Activated B cell treated with CpG ODN at 0.5 μM for 24 hours (primary cell): Measurements from ENCODE around the gene CABP7. TPM values are rescaled to one million over a fixed set of nuclear protein-coding genes. Genes with fewer than 3 reads are reported as not detected.

ENCODE experiments used
- ATAC-seq: fragments of 200-7000 bp; cut with Tn5 transposase; one replicate; pipeline ENCODE4 v1.10.0; 2021; ENCODE audit warnings: low read depth, mild to moderate bottlenecking, moderate library complexity
- CTCF ChIA-PET: fragments of 350-600 bp; sonication (Branson Sonifier 250); formaldehyde crosslinking; loops from one replicate; lab custom pipeline; 2021; ENCODE audit warnings: antibody characterized with exemption; lab: Charles Lee
- POLR2A ChIA-PET: fragments of 350-600 bp; sonication (Branson Sonifier 250); formaldehyde crosslinking; loops from one replicate; lab custom pipeline; 2021; ENCODE audit warnings: antibody characterized with exemption; lab: Charles Lee
- DNase-seq: peaks from one replicate; pipeline ENCODE4 v3.0.0; 2022
- H3K27ac Mint-ChIP-seq: one replicate; pipeline ENCODE4 v1.8.0; 2020; ENCODE audit warnings: mixed read lengths
- H3K27me3 Mint-ChIP-seq: one replicate; pipeline ENCODE4 v1.8.0; 2021; ENCODE audit warnings: mixed read lengths
- H3K36me3 Mint-ChIP-seq: one replicate; pipeline ENCODE4 v1.8.0; 2021; ENCODE audit warnings: low read depth, mixed read lengths
- H3K4me1 Mint-ChIP-seq: one replicate; pipeline ENCODE4 v1.8.0; 2021; ENCODE audit warnings: mixed read lengths
- H3K4me3 Mint-ChIP-seq: one replicate; pipeline ENCODE4 v1.8.0; 2020; ENCODE audit warnings: mild to moderate bottlenecking, mixed read lengths
- H3K9me3 Mint-ChIP-seq: one replicate; pipeline ENCODE4 v1.8.0; 2020; ENCODE audit warnings: mixed read lengths
- intact Hi-C: fragments of 100-400 bp; cut with micrococcal nuclease; formaldehyde crosslinking; loops from one replicate; pipeline ENCODE4 v1.15.1; 2024
- total RNA-seq: library from RNA; stranded (reverse); gene quantifications from 2 replicates; pipeline ENCODE4 v1.2.3, GENCODE V29; 2022
- TF ChIP-seq, protein P1 (sequence below): fragments of 200-600 bp; IDR thresholded peaks from one replicate; pipeline ENCODE4 v1.8.0; 2022; ENCODE audit warnings: antibody characterized with exemption, mild to moderate bottlenecking

Gene CABP7
- total RNA-seq: 0.07 TPM in 1 of 2 replicates, not detected in the other

DNA sequence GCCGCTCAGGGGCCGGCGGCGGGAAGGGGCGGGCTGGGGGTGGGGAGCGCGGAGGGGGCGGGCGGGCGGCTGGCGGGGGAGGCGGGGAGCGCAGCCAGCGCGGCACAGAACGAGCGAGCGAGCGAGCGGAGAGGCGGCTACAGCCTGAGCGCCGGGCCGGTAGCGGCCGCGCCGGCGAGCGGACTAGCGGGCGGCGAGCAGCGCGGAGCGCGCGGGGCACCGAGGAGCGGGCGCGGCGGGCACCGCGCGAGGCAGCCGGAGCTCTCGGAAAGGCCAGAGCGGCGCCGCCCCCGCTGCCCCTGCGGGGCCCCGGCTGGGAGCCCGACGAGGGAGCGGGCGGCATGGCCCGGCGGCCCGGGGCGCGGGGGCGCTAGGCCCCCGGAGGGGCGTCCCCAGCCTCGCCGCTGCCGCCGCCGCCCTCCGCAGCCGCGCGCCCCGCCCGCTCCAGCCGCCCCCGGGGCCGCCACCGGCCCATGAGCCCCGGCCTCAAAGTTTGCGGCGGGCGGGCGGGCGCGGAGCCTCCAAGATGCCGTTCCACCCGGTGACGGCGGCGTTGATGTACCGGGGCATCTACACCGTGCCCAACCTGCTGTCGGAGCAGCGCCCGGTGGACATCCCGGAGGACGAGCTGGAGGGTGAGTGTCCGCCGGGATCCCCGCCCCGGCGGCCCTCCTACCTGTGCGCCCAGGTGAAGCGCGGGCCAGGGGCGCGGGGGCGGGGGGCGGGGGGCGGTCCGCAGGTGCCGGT lies at the start of gene CABP7:
CABP7 (plus strand) TSS at position 105 of the 747 bp plus-strand sequence; CDS start at position 527, 422 bp downstream.
- ChIA-PET CTCF (no interaction called here), POLR2A (no interaction called here)
- Mint-ChIP-seq H3K27me3 (peaks cover 43% of the 10 kb centered on the region), H3K4me1 (peaks cover 7% of the 10 kb centered on the region), H3K9me3 (no peaks in the 10 kb centered on the region), H3K27ac (no peak within 1 kb of the TSS), H3K36me3 (no peaks in the 10 kb centered on the region), H3K4me3 (peak within 1 kb of the TSS; percentile 28)
- DNase-seq: no peak
- ATAC-seq: no peak
- intact Hi-C loops: no loop called here
- TF ChIP-seq, protein P1, sequence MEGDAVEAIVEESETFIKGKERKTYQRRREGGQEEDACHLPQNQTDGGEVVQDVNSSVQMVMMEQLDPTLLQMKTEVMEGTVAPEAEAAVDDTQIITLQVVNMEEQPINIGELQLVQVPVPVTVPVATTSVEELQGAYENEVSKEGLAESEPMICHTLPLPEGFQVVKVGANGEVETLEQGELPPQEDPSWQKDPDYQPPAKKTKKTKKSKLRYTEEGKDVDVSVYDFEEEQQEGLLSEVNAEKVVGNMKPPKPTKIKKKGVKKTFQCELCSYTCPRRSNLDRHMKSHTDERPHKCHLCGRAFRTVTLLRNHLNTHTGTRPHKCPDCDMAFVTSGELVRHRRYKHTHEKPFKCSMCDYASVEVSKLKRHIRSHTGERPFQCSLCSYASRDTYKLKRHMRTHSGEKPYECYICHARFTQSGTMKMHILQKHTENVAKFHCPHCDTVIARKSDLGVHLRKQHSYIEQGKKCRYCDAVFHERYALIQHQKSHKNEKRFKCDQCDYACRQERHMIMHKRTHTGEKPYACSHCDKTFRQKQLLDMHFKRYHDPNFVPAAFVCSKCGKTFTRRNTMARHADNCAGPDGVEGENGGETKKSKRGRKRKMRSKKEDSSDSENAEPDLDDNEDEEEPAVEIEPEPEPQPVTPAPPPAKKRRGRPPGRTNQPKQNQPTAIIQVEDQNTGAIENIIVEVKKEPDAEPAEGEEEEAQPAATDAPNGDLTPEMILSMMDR: no peak

DNA sequence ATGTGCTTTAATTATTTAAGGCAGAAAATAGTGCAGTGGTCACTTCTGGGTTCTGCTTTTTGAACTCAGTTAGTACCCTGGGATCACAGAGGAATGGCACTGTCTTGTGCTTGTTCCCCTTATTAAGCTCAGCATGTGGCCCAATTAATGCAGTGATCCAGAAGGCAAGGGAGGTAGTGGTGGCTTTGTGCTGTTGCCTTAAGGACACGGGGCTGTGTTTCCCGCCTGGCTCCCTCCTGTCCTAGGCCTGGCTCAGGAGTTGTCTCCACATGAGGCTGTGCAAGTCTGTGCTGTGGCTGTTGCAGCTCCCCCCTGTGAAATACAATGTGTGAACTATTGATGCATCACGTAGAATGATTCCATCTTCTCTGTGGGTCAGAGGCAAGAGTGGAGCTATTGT lies 49.2 kb upstream of the CABP7 start:
- H3K4me3 Mint-ChIP-seq: no peak overlapping the region
- intact Hi-C loops: no loop called here
- DNase-seq (no peak), ATAC-seq (no peak)
- CTCF ChIA-PET: no interaction called here
- TF ChIP-seq, protein P1: no peak
- no peaks in the 10 kb centered on the region for H3K9me3 Mint-ChIP-seq
- POLR2A ChIA-PET: no interaction called here
- no peaks in the 10 kb centered on the region for H3K27me3 Mint-ChIP-seq
- H3K4me1 Mint-ChIP-seq: no peaks in the 10 kb centered on the region
- H3K27ac Mint-ChIP-seq: no peak overlapping the region
- peaks cover 80% of the 10 kb centered on the region for H3K36me3 Mint-ChIP-seq

DNA sequence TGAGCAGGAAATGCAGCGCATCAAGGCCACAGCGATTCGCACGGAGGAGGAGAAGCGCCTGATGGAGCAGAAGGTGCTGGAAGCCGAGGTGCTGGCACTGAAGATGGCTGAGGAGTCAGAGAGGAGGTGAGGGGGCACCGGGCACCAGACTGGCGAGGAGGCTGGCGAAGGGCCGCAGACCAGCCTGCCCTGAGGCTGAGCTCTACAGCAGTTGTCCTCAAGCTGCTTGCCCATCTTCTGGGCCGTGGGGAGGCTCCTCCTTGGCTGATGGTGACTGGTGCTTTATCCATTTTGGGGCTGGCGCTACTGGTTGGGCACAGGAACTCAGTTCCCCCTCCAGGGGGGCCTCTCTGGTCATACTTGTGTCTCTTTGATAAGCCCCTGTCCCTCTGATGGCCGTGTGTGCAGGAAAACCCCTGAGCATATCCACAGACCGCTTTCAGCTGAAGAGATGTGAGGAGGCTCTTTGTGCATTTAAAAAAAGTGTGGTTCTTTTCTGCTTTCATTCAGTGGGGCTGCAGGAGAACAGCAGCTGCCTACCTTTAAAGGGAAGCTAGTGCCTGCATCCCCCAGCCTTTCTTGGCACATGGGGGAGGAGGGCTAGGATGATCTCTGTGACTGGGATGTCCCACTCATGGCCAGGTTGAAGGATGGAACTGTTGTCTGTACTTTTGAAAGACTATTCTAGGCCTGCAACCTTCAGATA lies 46.3 kb upstream of the CABP7 start:
- DNase-seq: no peak
- TF ChIP-seq, protein P1: no peak
- Mint-ChIP-seq H3K4me3 (no peak overlapping the region), H3K9me3 (no peaks in the 10 kb centered on the region), H3K27ac (no peak overlapping the region), H3K36me3 (peaks cover 90% of the 10 kb centered on the region), H3K27me3 (no peaks in the 10 kb centered on the region), H3K4me1 (no peaks in the 10 kb centered on the region)
- CTCF ChIA-PET: no interaction called here
- POLR2A ChIA-PET: no interaction called here
- intact Hi-C loops: no loop called here
- ATAC-seq: no peak

GRCh38 chr22:29674121-29674520 lies 45.7 kb upstream of the CABP7 start:
- no peaks in the 10 kb centered on the region for H3K27me3 Mint-ChIP-seq
- no peak overlapping the region for H3K27ac Mint-ChIP-seq
- no peaks in the 10 kb centered on the region for H3K4me1 Mint-ChIP-seq
- peaks cover 90% of the 10 kb centered on the region for H3K36me3 Mint-ChIP-seq
- no peak overlapping the region for H3K4me3 Mint-ChIP-seq
- H3K9me3 Mint-ChIP-seq: no peaks in the 10 kb centered on the region
- intact Hi-C loops: no loop called here
- ChIA-PET POLR2A (no interaction called here), CTCF (no interaction called here)
- DNase-seq (no peak), ATAC-seq (no peak)
- TF ChIP-seq, protein P1: no peak

DNA sequence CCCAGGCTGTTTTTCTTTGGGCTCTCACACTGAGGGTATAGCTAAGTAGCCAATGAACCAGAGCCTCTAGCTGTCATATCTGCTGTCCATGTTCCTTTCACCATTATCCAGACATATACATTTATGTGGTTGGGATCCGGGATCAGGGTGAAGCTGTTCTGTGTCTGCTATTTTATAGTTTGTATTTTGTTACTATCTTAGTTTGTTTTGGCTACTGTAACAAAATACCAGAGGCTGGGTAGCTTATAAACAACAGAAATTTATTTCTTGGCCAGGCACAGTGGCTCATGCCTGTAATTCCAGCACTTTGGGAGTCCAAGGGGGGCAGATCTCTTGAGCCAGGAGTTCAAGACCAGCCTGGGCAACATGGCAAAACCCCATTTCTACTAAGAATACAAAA lies 40.5 kb upstream of the CABP7 start:
- ATAC-seq (no peak), DNase-seq (no peak)
- no peaks in the 10 kb centered on the region for H3K9me3 Mint-ChIP-seq
- intact Hi-C loops: no loop called here
- TF ChIP-seq, protein P1: no peak
- H3K27ac Mint-ChIP-seq: no peak overlapping the region
- POLR2A ChIA-PET: interaction anchor here (1.2 kb wide), 1 partner anchor 14 kb away, joined by 3 read pairs; no protein-coding TSS in a partner anchor
- peaks cover 96% of the 10 kb centered on the region for H3K36me3 Mint-ChIP-seq
- CTCF ChIA-PET: no interaction called here
- H3K4me3 Mint-ChIP-seq: no peak overlapping the region
- H3K27me3 Mint-ChIP-seq: no peaks in the 10 kb centered on the region
- no peaks in the 10 kb centered on the region for H3K4me1 Mint-ChIP-seq
